Heart right ventricle (tissue), 16 donors: Measurements from ENCODE around the gene ZFHX3. TPM values are rescaled to one million over a fixed set of nuclear protein-coding genes. Genes with fewer than 3 reads are reported as not detected.
"Not testable (repeated sequence)": the region's sequence is repeated elsewhere in the genome, so short reads cannot be mapped to it uniquely, and the experiment has no call there.

Source experiments
- ATAC-seq, 8 donors: fragments of 200-7000 bp; cut with Tn5 transposase; one replicate each; pipeline ENCODE4 v1.9.1; 2020; ENCODE audit warnings: mild to moderate bottlenecking in 8 of 8, moderate library complexity in 8 of 8, moderate number of reproducible peaks in 1 of 8
- DNase-seq, 2 donors: peaks; one replicate each; pipeline ENCODE4 v3.0.0-alpha.2; 2020
- H3K27ac ChIP-seq, 10 donors: fragments of 200-600 bp; sonication (generic) in 2 of 10; one replicate each; pipeline versions ENCODE4 v1.5.0 to v1.8.0; 2020 to 2022; ENCODE audit warnings: mild to moderate bottlenecking in 3 of 10
- H3K27me3 ChIP-seq, 7 donors: fragments of 200-600 bp; one replicate each; pipeline ENCODE4 v1.8.0; 2021 to 2022; ENCODE audit warnings: mild to moderate bottlenecking in 2 of 7
- H3K36me3 ChIP-seq, 9 donors: fragments of 200-600 bp; sonication (generic) in 1 of 9; one replicate each; pipeline versions ENCODE4 v1.5.0 to v1.8.0; 2020 to 2022; ENCODE audit warnings: mild to moderate bottlenecking in 2 of 9
- H3K4me1 ChIP-seq, 9 donors: fragments of 200-600 bp; sonication (generic) in 1 of 9; one replicate each; pipeline versions ENCODE4 v1.5.0 to v1.8.0; 2020 to 2022; ENCODE audit warnings: mild to moderate bottlenecking in 4 of 9
- H3K4me3 ChIP-seq, 10 donors: fragments of 200-600 bp; sonication (generic) in 2 of 10; one replicate each; pipeline versions ENCODE4 v1.5.0 to v1.8.0; 2020 to 2022; ENCODE audit warnings: mild to moderate bottlenecking in 7 of 10, moderate library complexity in 2 of 10
- H3K9me3 ChIP-seq, 11 donors: fragments of 200-600 bp in 10 of 11; sonication (generic) in 2 of 11; one replicate each; pipeline versions ENCODE4 v1.5.0 to v1.8.0; 2013 to 2022; ENCODE audit warnings: mild to moderate bottlenecking in 2 of 11, control low read depth in 1 of 11, moderate library complexity in 1 of 11
- WGBS, 2 donors: extraction: QIAGEN DNeasy Blood & Tissue Kit; methylation state at CpG; one replicate each; pipeline ENCODE4 v1.1.7; 2013; ENCODE audit warnings: inconsistent platforms in 1 of 2; 5-methylcytosine and 5-hydroxymethylcytosine counted together
- intact Hi-C, 10 donors: fragments of 100-400 bp; cut with DNase I; formaldehyde crosslinking; loops; one replicate each; pipeline versions ENCODE4 v1.11.1 to v1.14.2; 2022
- polyA plus RNA-seq, 2 donors: library from polyadenylated mRNA; stranded (reverse); fragments of 200-250 nt; gene quantifications; one replicate each; pipeline ENCODE4 v1.2.3, GENCODE V29; 2013
- total RNA-seq, 10 donors: library from RNA; stranded (reverse); fragmentation: NEBNext Ultra II Directional in 3 of 10; extraction: Animal tissue kit (Norgen Biotek cat#: 25700) in 3 of 10; gene quantifications; one replicate each; pipeline versions ENCODE4 v1.2.1 to v1.2.4, GENCODE V29; 2021 to 2023
- TF ChIP-seq, protein P1 (sequence below), 9 donors: fragments of 200-600 bp; sonication (generic) in 2 of 9; IDR thresholded peaks; one replicate each; pipeline versions ENCODE4 v1.5.0 to v1.8.0; 2021 to 2022; ENCODE audit warnings: antibody characterized with exemption in 9 of 9, mild to moderate bottlenecking in 5 of 9, moderate library complexity in 1 of 9
- donor health status: Arrhythmogenic right ventricular cardiomyopathy.
- donor health status: ischemic (EF 13 %, LVEDD 7.1; RV severe dilation, severe dysfunction).
- donor health status: healthy with polysubstance abuse.
- donor health status: DM: no; HTN: yes; CAD: no.
- donor health status: DM: no; HTN: no; CAD: no.
- donor health status: ischemic (EF 25% LVEDD 6.9; RV normal size, moderate dysfunction).
- donor health status: ischemic (EF 25% LVEDD 5.7; RV mildly dilated, moderate dysfunction).
- donor health status: healthy.
- donor health status: DM: yes; HTN: yes; CAD: no.
- donor health status: Ischemic cardiomyopathy.
- donor health status: ischemic (EF 35%, LVEDD 5.7; RV mildly dilated, moderate dysfunction).
- donor health status: nonischemic (EF 11% LVEDD 7.7; RV severe dilation, severe dysfunction).
- donor health status: DM: yes; HTN: yes; CAD: no.
- donor health status: PGD.
- donor health status: ischemic (EF 29% LVEDD 5.4; RV normal size, mild dysfunction).
- donor health status: nonischemic (EF 23%, LVEDD 6.1; RV moderate dilation, normal function).

The ZFHX3 gene
- total and polyA plus RNA-seq, 12 donors, result 1.6 to 15.2 (median 10.4) TPM

DNA sequence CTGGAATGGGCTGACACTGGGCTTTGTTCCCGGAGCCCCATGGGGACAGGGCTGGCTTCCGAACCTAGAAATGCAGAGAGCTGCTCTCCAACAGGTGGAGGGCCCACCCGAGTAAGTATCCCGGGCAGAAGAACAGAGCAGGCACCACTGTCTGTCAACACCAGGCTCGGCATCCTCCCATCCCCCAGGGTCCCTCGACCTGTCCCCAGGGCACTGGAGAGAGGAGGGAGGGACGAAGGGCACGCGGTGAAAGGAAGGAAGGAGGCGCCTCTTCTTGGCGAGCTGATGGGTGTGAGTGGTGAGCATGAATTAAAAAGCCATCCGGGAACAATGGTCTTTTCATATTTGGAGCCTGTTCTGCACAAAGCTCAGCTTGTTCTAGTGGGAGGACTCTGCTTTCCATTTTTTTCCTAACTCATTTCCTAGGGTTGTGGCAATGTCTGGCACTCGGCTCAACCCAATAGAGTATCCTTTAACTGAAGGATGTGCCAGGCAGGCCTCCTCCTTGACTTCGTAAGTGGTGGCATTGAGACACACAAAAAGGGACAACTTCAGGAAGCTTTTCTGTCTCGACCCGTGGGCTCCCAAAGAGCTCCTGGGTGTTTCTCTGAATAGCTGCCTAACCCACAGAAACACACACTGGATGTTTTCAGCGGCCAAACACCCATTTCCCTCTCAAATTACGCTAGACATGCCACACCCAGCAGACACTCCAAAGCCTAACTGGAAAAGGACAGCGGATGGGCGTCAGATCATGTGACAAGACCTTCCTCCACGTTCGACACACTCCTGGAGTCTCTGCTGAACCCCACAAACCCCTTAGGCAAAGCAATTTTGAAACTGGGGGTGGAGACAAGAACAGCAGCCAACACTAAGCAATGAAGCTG is 47.7 kb downstream of the ZFHX3 start:
- ATAC-seq (peak; percentile 54 to 77 (median 76)), DNase-seq (peak; percentile 43 to 46)
- H3K4me3 ChIP-seq, result peak overlapping the region in 6 of 10 donors; percentile 11 to 18 (median 16)
- TF ChIP-seq, protein P1, sequence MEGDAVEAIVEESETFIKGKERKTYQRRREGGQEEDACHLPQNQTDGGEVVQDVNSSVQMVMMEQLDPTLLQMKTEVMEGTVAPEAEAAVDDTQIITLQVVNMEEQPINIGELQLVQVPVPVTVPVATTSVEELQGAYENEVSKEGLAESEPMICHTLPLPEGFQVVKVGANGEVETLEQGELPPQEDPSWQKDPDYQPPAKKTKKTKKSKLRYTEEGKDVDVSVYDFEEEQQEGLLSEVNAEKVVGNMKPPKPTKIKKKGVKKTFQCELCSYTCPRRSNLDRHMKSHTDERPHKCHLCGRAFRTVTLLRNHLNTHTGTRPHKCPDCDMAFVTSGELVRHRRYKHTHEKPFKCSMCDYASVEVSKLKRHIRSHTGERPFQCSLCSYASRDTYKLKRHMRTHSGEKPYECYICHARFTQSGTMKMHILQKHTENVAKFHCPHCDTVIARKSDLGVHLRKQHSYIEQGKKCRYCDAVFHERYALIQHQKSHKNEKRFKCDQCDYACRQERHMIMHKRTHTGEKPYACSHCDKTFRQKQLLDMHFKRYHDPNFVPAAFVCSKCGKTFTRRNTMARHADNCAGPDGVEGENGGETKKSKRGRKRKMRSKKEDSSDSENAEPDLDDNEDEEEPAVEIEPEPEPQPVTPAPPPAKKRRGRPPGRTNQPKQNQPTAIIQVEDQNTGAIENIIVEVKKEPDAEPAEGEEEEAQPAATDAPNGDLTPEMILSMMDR (IDR thresholded peaks at IDR 0.05), result no peak
- H3K36me3 ChIP-seq, result no peaks in the 10 kb centered on the region
- intact Hi-C loops, result no loop called here
- peaks cover 0 to 12% (median 6%) of the 10 kb centered on the region in 11 donors for H3K9me3 ChIP-seq
- no peaks in the 10 kb centered on the region for H3K27me3 ChIP-seq
- peaks cover 6 to 57% (median 16%) of the 10 kb centered on the region in 9 donors for H3K4me1 ChIP-seq
- peak overlapping the region in 9 of 10 donors; percentile 4 to 74 (median 57) for H3K27ac ChIP-seq
- 36 to 39% methylated on average over 22 of the region's 22 CpGs for WGBS, 2 donors

DNA sequence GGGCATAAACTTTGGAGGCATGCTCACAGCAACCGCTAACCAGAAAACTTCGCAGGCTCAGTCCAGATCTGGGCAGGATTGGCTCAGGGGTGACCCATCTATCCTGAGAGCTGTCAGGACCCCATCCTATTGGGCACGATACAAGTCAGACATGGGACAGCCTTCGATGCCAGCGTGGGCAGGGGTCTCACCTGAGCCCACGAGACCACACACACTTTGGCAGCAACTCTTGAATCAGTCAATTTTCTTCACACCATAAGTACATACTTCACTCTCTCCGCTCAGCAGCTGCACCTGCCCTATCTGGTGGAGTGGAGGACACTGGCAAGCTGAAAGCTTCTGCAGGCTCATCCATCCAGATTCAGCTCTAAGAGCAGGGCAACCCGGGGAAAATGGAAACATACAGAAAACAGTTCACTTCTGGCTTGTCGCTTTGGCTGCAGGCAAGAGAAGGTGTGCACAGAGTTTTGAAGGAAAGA is 48.3 kb downstream of the ZFHX3 start:
- TF ChIP-seq, protein P1 (IDR thresholded peaks at IDR 0.05), result no peak
- peak overlapping the region in 5 of 10 donors; percentile 11 to 18 (median 15) for H3K4me3 ChIP-seq
- 70 to 84% methylated on average over 9 of the region's 9 CpGs for WGBS, 2 donors
- H3K9me3 ChIP-seq, result peaks cover 0 to 12% (median 6%) of the 10 kb centered on the region in 11 donors
- DNase-seq, result no peak
- intact Hi-C loops, result no loop called here
- H3K27me3 ChIP-seq, result no peaks in the 10 kb centered on the region
- no peaks in the 10 kb centered on the region for H3K36me3 ChIP-seq
- peaks cover 6 to 63% (median 16%) of the 10 kb centered on the region in 9 donors for H3K4me1 ChIP-seq
- H3K27ac ChIP-seq, result peak overlapping the region in 9 of 10 donors; percentile 4 to 74 (median 57)
- ATAC-seq, result peak in 4 of 8 donors; percentile 8 to 32 (median 20)

DNA sequence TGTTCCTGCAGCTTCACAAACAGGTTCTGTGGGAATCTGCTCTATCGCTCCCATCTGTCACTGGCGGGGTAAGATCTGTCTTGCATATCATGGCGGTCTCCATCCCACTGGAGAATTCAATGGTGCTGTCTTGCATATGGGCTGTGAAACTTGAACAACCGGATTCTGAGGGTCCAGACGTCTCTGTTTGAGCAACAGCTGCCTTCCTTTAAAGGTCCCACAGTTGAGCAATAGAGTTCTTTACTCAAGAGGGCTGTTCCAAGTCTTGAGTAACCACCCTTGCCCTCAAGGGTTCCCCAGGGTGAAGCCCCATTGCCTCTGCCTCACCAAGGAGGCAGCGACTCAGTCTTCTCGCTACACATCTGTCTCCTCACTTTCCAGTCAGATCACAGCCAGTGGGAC is 50.8 kb downstream of the ZFHX3 start:
- intact Hi-C loops, result no loop called here
- no peak overlapping the region for H3K27ac ChIP-seq
- H3K4me1 ChIP-seq, result peaks cover 9 to 74% (median 25%) of the 10 kb centered on the region in 9 donors
- H3K9me3 ChIP-seq, result peaks cover 0 to 12% (median 6%) of the 10 kb centered on the region in 11 donors
- DNase-seq (no peak), ATAC-seq (peak in 1 of 8 donors; percentile 50)
- H3K36me3 ChIP-seq, result no peaks in the 10 kb centered on the region
- TF ChIP-seq, protein P1 (IDR thresholded peaks at IDR 0.05), result no peak
- WGBS, 2 donors, result 83 to 91% methylated on average over 7 of the region's 7 CpGs
- H3K27me3 ChIP-seq, result no peaks in the 10 kb centered on the region
- no peak overlapping the region for H3K4me3 ChIP-seq

DNA sequence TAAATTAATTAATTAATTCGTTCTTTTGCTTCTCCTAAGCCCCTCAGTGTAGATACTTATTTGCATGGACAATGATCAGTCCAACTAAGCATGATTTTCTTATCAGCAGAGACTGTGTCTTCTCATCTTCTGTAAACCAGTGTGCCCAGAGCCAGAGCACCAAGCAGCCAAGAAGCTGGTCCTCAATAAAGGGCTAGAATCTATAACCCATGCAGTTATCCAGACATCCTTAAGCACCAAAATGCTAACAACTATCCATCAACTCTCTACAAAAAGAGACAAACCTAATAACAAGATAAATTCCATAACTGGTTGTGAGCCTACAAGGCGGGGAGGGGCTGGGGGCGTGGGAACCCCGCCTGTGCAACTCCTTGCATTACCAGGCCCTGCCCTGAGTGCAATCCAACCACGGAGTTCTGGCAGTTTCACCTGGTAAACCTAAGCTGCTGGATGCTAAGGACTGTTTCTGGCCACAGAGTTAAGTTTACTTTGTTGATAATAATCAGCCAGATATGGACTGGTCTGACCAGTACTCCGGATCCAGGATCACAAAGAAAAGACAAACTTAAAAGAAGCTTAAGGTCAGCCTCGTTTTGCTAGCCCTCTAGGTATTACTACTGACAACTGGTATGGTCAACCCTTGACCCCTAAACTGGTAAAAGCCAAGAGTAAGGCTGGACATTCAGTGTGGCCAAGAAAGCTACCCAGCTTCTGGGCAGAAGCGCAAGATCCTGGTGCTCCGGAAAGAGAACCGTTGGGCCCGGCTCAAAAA is 51.5 kb downstream of the ZFHX3 start:
- Histone ChIP-seq H3K9me3 (peaks cover 0 to 8% (median 6%) of the 10 kb centered on the region in 11 donors), H3K27ac (no peak overlapping the region), H3K36me3 (no peaks in the 10 kb centered on the region), H3K27me3 (no peaks in the 10 kb centered on the region), H3K4me3 (no peak overlapping the region), H3K4me1 (peaks cover 13 to 80% (median 32%) of the 10 kb centered on the region in 9 donors)
- whole genome bisulfite sequencing, 2 donors, result 92 to 93% methylated on average over 11 of the region's 11 CpGs
- DNase-seq, result no peak
- no peak for ATAC-seq
- TF ChIP-seq, protein P1 (IDR thresholded peaks at IDR 0.05), result no peak
- intact Hi-C loops, result no loop called here

DNA sequence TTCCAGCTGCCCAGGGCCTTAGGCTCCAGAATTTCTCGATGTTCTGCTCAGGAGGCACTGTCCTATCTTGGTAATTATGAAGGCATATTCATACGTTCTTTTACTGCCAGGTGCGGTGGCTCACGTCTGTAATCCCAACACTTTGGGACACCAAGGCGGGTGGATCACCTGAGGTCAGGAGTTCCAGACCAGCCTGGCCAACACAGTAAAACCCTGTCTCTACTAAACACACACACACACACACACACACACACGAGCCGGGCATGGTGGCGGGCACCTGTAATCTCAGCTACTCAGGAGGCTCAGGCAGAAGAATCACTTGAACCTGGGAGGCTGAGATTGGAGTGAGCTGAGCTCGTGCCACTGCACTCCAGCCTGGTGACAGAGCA is 52.1 kb downstream of the ZFHX3 start:
- H3K27ac ChIP-seq, H3K4me3 ChIP-seq, H3K36me3 ChIP-seq, H3K9me3 ChIP-seq, H3K27me3 ChIP-seq, DNase-seq, intact Hi-C loops, ATAC-seq: not testable (repeated sequence)
- WGBS, 2 donors, result 92 to 93% methylated on average over 9 of the region's 9 CpGs
- peaks cover 13 to 82% (median 35%) of the 10 kb centered on the region in 9 donors for H3K4me1 ChIP-seq
